CD14-positive monocyte (primary cell): ENCODE results near the gene ABCC3. TPM values are rescaled to one million over a fixed set of nuclear protein-coding genes. Genes with fewer than 3 reads are reported as not detected.

Experiments used
- DNase-seq, 3 donors: peaks; one replicate each; pipeline ENCODE4 v3.0.0-alpha.2; 2011 to 2022
- H2AFZ ChIP-seq: 2 replicates; pipeline ENCODE4 v1.6.0; 2012; ENCODE audit warnings: mild to moderate bottlenecking, low read depth, low read length, inconsistent platforms; ENCODE audit not compliant: insufficient read depth, poor library complexity, severe bottlenecking
- H3K27ac ChIP-seq, 2 donors: 1 replicate in 1 of 2; 2 replicates in 1 of 2; pipeline ENCODE4 v1.5.1; 2012 to 2013; ENCODE audit warnings: low read length in 2 of 2, control low read depth in 1 of 2, inconsistent platforms in 1 of 2, low read depth in 1 of 2, mild to moderate bottlenecking in 1 of 2
- H3K27me3 ChIP-seq, 2 donors: one replicate each; pipeline versions ENCODE4 v1.6.0 to v1.6.1; 2011 to 2013; ENCODE audit warnings: low read length in 2 of 2; ENCODE audit not compliant: control insufficient read depth in 2 of 2, insufficient read depth in 2 of 2
- H3K36me3 ChIP-seq, 2 donors: replicated peaks in 1 of 2; 1 replicate in 1 of 2; 2 replicates in 1 of 2; pipeline versions ENCODE4 v1.5.1 to v1.6.1; 2012 to 2013; ENCODE audit warnings: low read length in 2 of 2, control low read depth in 1 of 2, inconsistent platforms in 1 of 2, mild to moderate bottlenecking in 1 of 2; ENCODE audit not compliant: insufficient read depth in 2 of 2, control insufficient read depth in 1 of 2
- H3K4me1 ChIP-seq, 2 donors: 1 replicate in 1 of 2; 2 replicates in 1 of 2; pipeline versions ENCODE4 v1.5.1 to v1.6.1; 2012 to 2013; ENCODE audit warnings: low read length in 2 of 2, control low read depth in 1 of 2, inconsistent platforms in 1 of 2, mild to moderate bottlenecking in 1 of 2, moderate library complexity in 1 of 2; ENCODE audit not compliant: insufficient read depth in 2 of 2, control insufficient read depth in 1 of 2
- H3K4me2 ChIP-seq: replicated peaks from 2 replicates; pipeline ENCODE3; 2012; ENCODE audit warnings: low read length, moderate library complexity, mild to moderate bottlenecking; ENCODE audit not compliant: poor library complexity, severe bottlenecking; ENCODE audit errors: extremely low read depth
- H3K4me3 ChIP-seq, 3 experiments: fragments of 200-600 bp in 1 of 3; sonication (generic) in 1 of 3; replicated peaks in 1 of 3; 1 replicate in 2 of 3; 2 replicates in 1 of 3; pipeline ENCODE4 v1.5.1; 2011 to 2013; ENCODE audit warnings: low read length in 3 of 3, mild to moderate bottlenecking in 3 of 3, control low read depth in 2 of 3, low read depth in 2 of 3, inconsistent platforms in 1 of 3, moderate library complexity in 1 of 3
- H3K79me2 ChIP-seq: 2 replicates; pipeline ENCODE4 v1.6.0; 2012; ENCODE audit warnings: mild to moderate bottlenecking, control low read depth, inconsistent platforms, low read length, moderate library complexity; ENCODE audit not compliant: insufficient read depth
- H3K9ac ChIP-seq: 2 replicates; pipeline ENCODE4 v1.6.0; 2017; ENCODE audit warnings: low read length, mild to moderate bottlenecking; ENCODE audit not compliant: insufficient read depth, poor library complexity, severe bottlenecking
- H3K9me3 ChIP-seq, 2 donors: replicated peaks in 1 of 2; 1 replicate in 1 of 2; 2 replicates in 1 of 2; pipeline versions ENCODE4 v1.5.1 to v1.6.1; 2012 to 2013; ENCODE audit warnings: low read length in 2 of 2, control low read depth in 1 of 2; ENCODE audit not compliant: control insufficient read depth in 1 of 2, insufficient read depth in 1 of 2
- H4K20me1 ChIP-seq: 2 replicates; pipeline ENCODE4 v1.6.0; 2012; ENCODE audit warnings: mild to moderate bottlenecking, low read length, control low read depth, moderate library complexity; ENCODE audit not compliant: insufficient read depth
- H3K27ac Mint-ChIP-seq, 7 donors: one replicate each; pipeline ENCODE4 v1.8.0; 2020; ENCODE audit warnings: mild to moderate bottlenecking in 7 of 7, mixed read lengths in 7 of 7, moderate library complexity in 6 of 7, inconsistent platforms in 2 of 7
- H3K27me3 Mint-ChIP-seq, 3 donors: one replicate each; pipeline ENCODE4 v1.8.0; 2021 to 2022; ENCODE audit warnings: low read depth in 3 of 3, mild to moderate bottlenecking in 3 of 3, mixed read lengths in 3 of 3, moderate library complexity in 3 of 3, inconsistent platforms in 1 of 3
- H3K36me3 Mint-ChIP-seq, 2 donors: one replicate each; pipeline ENCODE4 v1.8.0; 2020; ENCODE audit warnings: mixed read lengths in 2 of 2, inconsistent platforms in 1 of 2, mild to moderate bottlenecking in 1 of 2
- H3K4me1 Mint-ChIP-seq: one replicate; pipeline ENCODE4 v1.8.0; 2020; ENCODE audit warnings: mild to moderate bottlenecking, mixed read lengths
- H3K4me3 Mint-ChIP-seq, 2 donors: one replicate each; pipeline ENCODE4 v1.8.0; 2020; ENCODE audit warnings: mild to moderate bottlenecking in 2 of 2, mixed read lengths in 2 of 2, moderate library complexity in 1 of 2
- H3K9me3 Mint-ChIP-seq, 7 donors: one replicate each; pipeline ENCODE4 v1.8.0; 2020 to 2022; ENCODE audit warnings: mixed read lengths in 7 of 7, mild to moderate bottlenecking in 6 of 7, moderate library complexity in 6 of 7, inconsistent platforms in 2 of 7
- CTCF ChIP-seq: fragments of 200-600 bp; IDR thresholded peaks from one replicate; pipeline ENCODE4 v1.8.0; 2022; ENCODE audit warnings: antibody characterized with exemption, mild to moderate bottlenecking
- WGBS: methylation state at CpG from one replicate; pipeline ENCODE4 v1.1.5; 2013; ENCODE audit warnings: missing lambda C conversion rate; ENCODE audit not compliant: insufficient coverage; 5-methylcytosine and 5-hydroxymethylcytosine counted together
- intact Hi-C, 2 donors: fragments of 100-400 bp; cut with micrococcal nuclease; formaldehyde crosslinking; loops; one replicate each; pipeline versions ENCODE4 v1.15.0 to v1.15.1; 2023
- polyA plus RNA-seq, 3 donors: library from polyadenylated mRNA; depleted of rRNA in 1 of 3; unstranded in 2 of 3; stranded (reverse) in 1 of 3; fragments of 300-500 nt in 2 of 3; fragments of >200 nt in 1 of 3; fragmentation: Illumina TruSeq in 2 of 3; gene quantifications; 1 replicate in 2 of 3; 2 replicates in 1 of 3; pipeline ENCODE4 v1.2.3, GENCODE V29; 2012 to 2021

The ABCC3 gene
- polyA plus RNA-seq, 3 donors, result 2.7 to 74.5 (median 11.4) TPM

GRCh38 chr17:50664788-50665458 is 30.2 kb downstream of the ABCC3 start:
- no peak overlapping the region for H3K9ac ChIP-seq
- H3K4me1 ChIP-seq, result peaks cover 30 to 52% of the 10 kb centered on the region in 2 donors
- no peak overlapping the region for H2AFZ ChIP-seq
- Mint-ChIP-seq H3K36me3 (peaks cover 0 to 2% of the 10 kb centered on the region in 2 donors), H3K4me3 (peak overlapping the region in 1 of 2 donors; percentile 20), H3K27me3 (peaks cover 0 to 10% (median 9%) of the 10 kb centered on the region in 3 donors), H3K27ac (peak overlapping the region in 1 of 7 donors; percentile 52), H3K9me3 (no peaks in the 10 kb centered on the region), H3K4me1 (peaks cover 50% of the 10 kb centered on the region)
- 82% methylated on average over 8 of the region's 12 CpGs for WGBS
- no peaks in the 10 kb centered on the region for H4K20me1 ChIP-seq
- intact Hi-C loops, result no loop called here
- H3K27me3 ChIP-seq, result no peaks in the 10 kb centered on the region
- no peaks in the 10 kb centered on the region for H3K79me2 ChIP-seq
- no peaks in the 10 kb centered on the region for H3K9me3 ChIP-seq
- no peak for DNase-seq
- H3K27ac ChIP-seq, result no peak overlapping the region
- H3K36me3 ChIP-seq, result no peaks in the 10 kb centered on the region
- no peak overlapping the region for H3K4me2 ChIP-seq
- H3K4me3 ChIP-seq, result no peak overlapping the region
- no peak for TF ChIP-seq CTCF

GRCh38 chr17:50665838-50666237 is 31.2 kb downstream of the ABCC3 start:
- Histone ChIP-seq H3K27ac (no peak overlapping the region), H3K4me2 (no peak overlapping the region), H3K4me1 (peaks cover 20 to 44% of the 10 kb centered on the region in 2 donors), H3K36me3 (no peaks in the 10 kb centered on the region), H3K4me3 (no peak overlapping the region), H3K27me3 (no peaks in the 10 kb centered on the region), H4K20me1 (no peaks in the 10 kb centered on the region), H3K79me2 (no peaks in the 10 kb centered on the region), H3K9ac (no peak overlapping the region), H3K9me3 (no peaks in the 10 kb centered on the region), H2AFZ (no peak overlapping the region)
- DNase-seq, result no peak
- intact Hi-C loops, result no loop called here
- Mint-ChIP-seq H3K4me3 (peak overlapping the region in 1 of 2 donors; percentile 16), H3K27me3 (peaks cover 0 to 10% (median 9%) of the 10 kb centered on the region in 3 donors), H3K4me1 (peaks cover 42% of the 10 kb centered on the region), H3K9me3 (no peaks in the 10 kb centered on the region), H3K27ac (peak overlapping the region in 2 of 7 donors; percentile 43 to 53), H3K36me3 (peaks cover 0 to 2% of the 10 kb centered on the region in 2 donors)
- TF ChIP-seq CTCF, result no peak
- 91% methylated on average over 5 of the region's 5 CpGs for WGBS
